ENCODE results near the gene GAS2L2. TPM values are rescaled to one million over a fixed set of nuclear protein-coding genes. Genes with fewer than 3 reads are reported as not detected.

GAS2L2 gene
- total RNA-seq, 2 donors from 2014 or later = not detected

DNA sequence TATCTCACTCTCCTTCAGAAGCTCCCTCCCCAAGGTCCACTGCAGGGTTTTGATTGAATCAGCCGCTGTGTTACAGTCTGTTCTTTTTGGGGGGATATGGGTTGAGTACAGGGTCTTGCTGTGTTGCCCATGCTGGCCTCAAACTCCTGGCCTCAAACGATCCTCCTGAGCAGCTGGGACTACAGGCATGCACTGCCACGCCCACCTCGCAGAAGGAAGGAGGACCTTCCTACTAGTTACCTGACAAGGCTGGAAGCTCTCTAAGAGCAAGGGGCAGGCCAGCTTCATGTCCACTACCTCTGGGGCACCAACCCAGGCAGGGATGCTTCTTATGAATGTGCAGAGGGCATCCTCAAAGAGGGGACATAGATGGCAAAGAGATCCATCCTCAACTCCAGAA, 44.3 kb upstream of the GAS2L2 start:
- Histone ChIP-seq H3K9me3 (no peaks in the 10 kb centered on the region), H3K27me3 (replicated peaks; ENCODE audit: insufficient read depth) (no peaks in the 10 kb centered on the region), H3K4me3 (no peak overlapping the region), H3K27ac (no peak overlapping the region), H3K4me1 (replicated peaks) (peaks cover 7% of the 10 kb centered on the region), H3K36me3 (no peaks in the 10 kb centered on the region)
- DNase-seq (ENCODE audit: low spot score) = no peak
- 62% methylated on average over 4 of the region's 4 CpGs for WGBS
- intact Hi-C loops (cut with DNase I) = no loop called here
- TF ChIP-seq, protein P1, sequence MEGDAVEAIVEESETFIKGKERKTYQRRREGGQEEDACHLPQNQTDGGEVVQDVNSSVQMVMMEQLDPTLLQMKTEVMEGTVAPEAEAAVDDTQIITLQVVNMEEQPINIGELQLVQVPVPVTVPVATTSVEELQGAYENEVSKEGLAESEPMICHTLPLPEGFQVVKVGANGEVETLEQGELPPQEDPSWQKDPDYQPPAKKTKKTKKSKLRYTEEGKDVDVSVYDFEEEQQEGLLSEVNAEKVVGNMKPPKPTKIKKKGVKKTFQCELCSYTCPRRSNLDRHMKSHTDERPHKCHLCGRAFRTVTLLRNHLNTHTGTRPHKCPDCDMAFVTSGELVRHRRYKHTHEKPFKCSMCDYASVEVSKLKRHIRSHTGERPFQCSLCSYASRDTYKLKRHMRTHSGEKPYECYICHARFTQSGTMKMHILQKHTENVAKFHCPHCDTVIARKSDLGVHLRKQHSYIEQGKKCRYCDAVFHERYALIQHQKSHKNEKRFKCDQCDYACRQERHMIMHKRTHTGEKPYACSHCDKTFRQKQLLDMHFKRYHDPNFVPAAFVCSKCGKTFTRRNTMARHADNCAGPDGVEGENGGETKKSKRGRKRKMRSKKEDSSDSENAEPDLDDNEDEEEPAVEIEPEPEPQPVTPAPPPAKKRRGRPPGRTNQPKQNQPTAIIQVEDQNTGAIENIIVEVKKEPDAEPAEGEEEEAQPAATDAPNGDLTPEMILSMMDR (IDR thresholded peaks at IDR 0.05) = no peak
- TF ChIP-seq POLR2A (IDR thresholded peaks at IDR 0.05) (no peak), POLR2AphosphoS5 (IDR thresholded peaks at IDR 0.05) (no peak)

GRCh38 chr17:35796942-35797341, 43.9 kb upstream of the GAS2L2 start:
- Histone ChIP-seq H3K36me3 (no peaks in the 10 kb centered on the region), H3K4me3 (no peak overlapping the region), H3K27ac (no peak overlapping the region), H3K27me3 (replicated peaks; ENCODE audit: insufficient read depth) (no peaks in the 10 kb centered on the region), H3K4me1 (replicated peaks) (peaks cover 7% of the 10 kb centered on the region), H3K9me3 (no peaks in the 10 kb centered on the region)
- 100% methylated on average over 1 of the region's 1 CpG for WGBS
- TF ChIP-seq POLR2AphosphoS5 (IDR thresholded peaks at IDR 0.05) (no peak), POLR2A (IDR thresholded peaks at IDR 0.05) (no peak)
- TF ChIP-seq, protein P1 (IDR thresholded peaks at IDR 0.05) = no peak
- DNase-seq (ENCODE audit: low spot score) = no peak
- intact Hi-C loops (cut with DNase I) = no loop called here

GRCh38 chr17:35795871-35796265, 42.8 kb upstream of the GAS2L2 start:
- peak overlapping the region in 1 of 2 donors; percentile 25 for H3K27ac ChIP-seq
- H3K4me1 ChIP-seq (replicated peaks) = no peaks in the 10 kb centered on the region
- TF ChIP-seq POLR2A (IDR thresholded peaks at IDR 0.05) (no peak), POLR2AphosphoS5 (IDR thresholded peaks at IDR 0.05) (no peak)
- TF ChIP-seq, protein P1 (IDR thresholded peaks at IDR 0.05) = no peak
- DNase-seq (ENCODE audit: low spot score) = no peak
- 31% methylated on average over 8 of the region's 8 CpGs for WGBS
- peak overlapping the region; percentile 46 to 48 for H3K4me3 ChIP-seq
- no peaks in the 10 kb centered on the region for H3K27me3 ChIP-seq (replicated peaks; ENCODE audit: insufficient read depth)
- no peaks in the 10 kb centered on the region for H3K9me3 ChIP-seq
- no peaks in the 10 kb centered on the region for H3K36me3 ChIP-seq
- intact Hi-C loops (cut with DNase I) = no loop called here

GRCh38 chr17:35795007-35795870, 42.2 kb upstream of the GAS2L2 start, which contains the start of gene MMP28:
Gene MMP28 (minus strand): TSS chr17:35795641. CDS start chr17:35795377, 264 bp downstream.
- WGBS = under 1% methylated on average over 60 of the region's 89 CpGs
- no peak for DNase-seq (ENCODE audit: low spot score)
- H3K9me3 ChIP-seq = no peaks in the 10 kb centered on the region
- H3K27me3 ChIP-seq (replicated peaks; ENCODE audit: insufficient read depth) = no peaks in the 10 kb centered on the region
- TF ChIP-seq, protein P1 (IDR thresholded peaks at IDR 0.05) = peak in 1 of 4 experiments; percentile 1
- no peak for TF ChIP-seq POLR2AphosphoS5 (IDR thresholded peaks at IDR 0.05)
- peak; percentile 46 for TF ChIP-seq POLR2A (IDR thresholded peaks at IDR 0.05)
- H3K4me1 ChIP-seq (replicated peaks) = no peaks in the 10 kb centered on the region
- intact Hi-C loops (cut with DNase I) = no loop called here
- H3K36me3 ChIP-seq = no peaks in the 10 kb centered on the region
- H3K27ac ChIP-seq = peak within 1 kb of the TSS; percentile 24 to 25
- peak within 1 kb of the TSS; percentile 46 to 48 for H3K4me3 ChIP-seq

DNA sequence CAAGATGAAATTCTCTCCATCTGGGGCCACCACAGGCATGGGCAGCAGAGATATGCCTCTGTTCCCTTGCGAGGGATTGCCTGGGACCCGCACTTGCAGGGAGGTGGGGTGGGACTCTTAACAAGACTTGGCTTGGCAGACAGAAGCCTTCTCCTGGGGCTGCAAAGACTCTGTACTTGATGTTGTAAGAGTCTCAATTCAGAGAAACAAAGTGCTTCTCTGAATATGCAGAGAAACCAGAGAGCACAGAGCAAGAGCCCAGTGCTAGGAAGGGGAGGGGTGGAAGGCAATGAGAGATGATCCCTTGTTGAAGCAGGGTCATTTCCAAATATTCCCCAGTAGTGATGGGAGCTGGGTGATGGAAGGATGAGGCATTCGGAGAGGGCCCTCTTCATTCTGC, 40.2 kb upstream of the GAS2L2 start:
- Histone ChIP-seq H3K36me3 (no peaks in the 10 kb centered on the region), H3K27ac (no peak overlapping the region), H3K27me3 (replicated peaks; ENCODE audit: insufficient read depth) (no peaks in the 10 kb centered on the region), H3K4me3 (no peak overlapping the region), H3K4me1 (replicated peaks) (no peaks in the 10 kb centered on the region), H3K9me3 (no peaks in the 10 kb centered on the region)
- no peak for DNase-seq (ENCODE audit: low spot score)
- intact Hi-C loops (cut with DNase I) = no loop called here
- TF ChIP-seq POLR2AphosphoS5 (IDR thresholded peaks at IDR 0.05) (no peak), POLR2A (IDR thresholded peaks at IDR 0.05) (no peak)
- TF ChIP-seq, protein P1 (IDR thresholded peaks at IDR 0.05) = no peak
- 69% methylated on average over 3 of the region's 3 CpGs for WGBS

Measured in prostate gland (tissue), 2 donors.